NCI-H187 (cell line): ENCODE data around the gene PAQR8.
"Not testable (repeated sequence)": the region's sequence is repeated elsewhere in the genome, so short reads cannot be mapped to it uniquely, and the experiment has no call there.

Experiments
- DNase-seq, 2 experiments: peaks; one replicate each; lab custom pipeline; 2025; lab: John Stamatoyannopoulos, UW

Gene PAQR8

GRCh38 chr6:52377538-52378221, 15.7 kb downstream of the PAQR8 start:
- no peak for DNase-seq

GRCh38 chr6:52381249-52381648, 19.3 kb downstream of the PAQR8 start:
- no peak for DNase-seq

DNA sequence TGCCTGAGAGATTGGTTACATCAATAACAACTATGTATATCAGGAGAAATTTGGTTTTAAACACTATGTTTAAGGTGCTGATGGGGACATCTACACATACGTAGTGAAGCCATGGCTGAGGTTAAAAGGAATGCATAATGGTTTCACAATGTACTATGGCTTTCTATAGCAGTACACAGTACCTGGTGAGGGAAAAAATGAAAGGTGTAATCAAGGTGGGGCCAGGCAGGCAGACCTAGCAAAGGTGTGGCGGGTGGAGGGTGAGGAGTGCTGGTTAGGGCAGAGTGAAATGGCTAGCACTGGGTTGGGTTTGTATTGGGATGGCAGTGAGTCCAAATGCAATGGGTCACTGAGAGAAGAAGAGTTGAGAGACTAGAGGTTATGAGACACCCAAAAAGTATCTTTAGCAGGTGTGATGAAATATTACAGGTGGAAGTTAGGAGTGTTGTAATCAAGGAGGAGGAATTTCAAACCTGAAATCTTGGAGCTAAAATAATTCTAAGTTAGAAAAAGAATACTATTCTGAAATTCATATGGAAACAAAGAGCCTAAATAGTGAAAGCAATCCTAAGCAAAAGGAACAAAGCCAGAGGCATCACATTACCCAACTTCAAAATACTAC, 22.3 kb downstream of the PAQR8 start:
- DNase-seq = no peak

GRCh38 chr6:52385074-52385473, 23.1 kb downstream of the PAQR8 start:
- no peak for DNase-seq

- DNase-seq = not testable (repeated sequence)
Observed at GRCh38 chr6:52388119-52388518, 26.2 kb downstream of the PAQR8 start.

DNA sequence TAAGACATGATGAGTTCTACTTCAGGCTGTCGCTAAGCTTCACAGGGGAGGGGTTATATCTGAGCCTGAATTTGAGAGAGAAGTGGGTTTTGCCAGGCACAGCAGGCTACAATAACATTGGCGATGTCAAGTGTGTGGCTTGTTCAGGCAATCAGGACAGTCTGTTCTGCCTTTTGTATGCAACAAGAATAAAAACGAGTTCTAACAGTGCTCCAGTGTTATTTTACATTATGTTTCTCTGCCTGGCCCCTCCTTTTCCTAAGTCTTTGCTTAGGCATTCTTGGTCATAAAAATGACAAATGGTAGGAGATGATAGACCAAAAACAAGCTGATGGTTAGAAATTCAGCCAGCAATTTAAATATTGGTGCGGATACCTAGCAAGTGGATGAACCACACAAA, 26.8 kb downstream of the PAQR8 start:
- no peak for DNase-seq

DNA sequence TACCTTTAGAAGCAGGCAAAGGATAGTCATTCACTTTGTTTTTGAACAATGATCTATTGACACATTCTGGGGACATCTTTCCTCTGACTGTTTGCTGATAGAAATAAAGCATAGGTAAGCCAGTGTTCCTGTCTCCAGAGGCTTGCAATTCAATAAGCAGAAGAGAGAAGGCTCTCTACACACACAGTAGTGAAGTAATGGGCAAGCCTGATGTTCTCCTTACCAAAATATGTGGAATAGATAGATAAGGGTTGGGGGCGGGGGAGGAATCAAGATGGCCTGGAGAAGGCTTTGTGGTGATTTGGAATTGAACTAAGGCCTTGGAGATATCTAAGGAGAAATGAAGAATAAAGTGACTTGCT, 27.3 kb downstream of the PAQR8 start:
- no peak for DNase-seq

DNA sequence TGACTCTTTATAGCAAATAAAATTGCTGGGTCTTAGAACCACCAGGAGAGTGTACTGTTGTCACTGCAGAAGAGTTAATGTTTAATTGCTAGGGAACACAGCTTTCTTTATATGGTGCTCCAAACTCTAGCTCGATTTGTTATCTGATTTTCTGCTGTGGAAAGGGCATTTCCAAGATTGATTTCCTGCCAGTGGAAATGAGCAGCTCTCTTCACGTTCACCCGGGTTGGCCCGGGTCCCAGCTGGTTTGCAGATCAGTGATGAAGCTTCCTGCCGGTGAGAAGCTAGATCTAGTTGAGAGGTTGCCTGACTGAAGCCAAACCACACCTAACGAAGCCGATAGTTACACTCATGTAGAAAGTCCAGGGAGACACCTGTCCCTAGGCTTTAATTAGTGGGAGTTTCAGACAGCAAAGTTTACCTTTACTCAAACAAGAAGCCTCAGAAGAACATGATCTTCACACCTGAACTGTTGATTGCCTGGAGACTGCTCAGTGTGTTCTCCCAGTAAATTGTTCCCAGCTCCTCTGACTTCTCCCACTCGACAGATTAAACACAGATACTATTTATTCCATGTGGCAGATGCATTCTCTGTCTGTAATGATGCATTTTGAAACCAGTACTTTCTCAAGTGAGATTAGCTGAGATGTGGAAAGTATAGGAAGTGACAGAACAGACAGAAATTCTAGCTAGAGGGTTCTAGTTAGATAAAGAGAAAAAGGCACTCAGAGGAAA, 27.8 kb downstream of the PAQR8 start:
- DNase-seq = no peak

DNA sequence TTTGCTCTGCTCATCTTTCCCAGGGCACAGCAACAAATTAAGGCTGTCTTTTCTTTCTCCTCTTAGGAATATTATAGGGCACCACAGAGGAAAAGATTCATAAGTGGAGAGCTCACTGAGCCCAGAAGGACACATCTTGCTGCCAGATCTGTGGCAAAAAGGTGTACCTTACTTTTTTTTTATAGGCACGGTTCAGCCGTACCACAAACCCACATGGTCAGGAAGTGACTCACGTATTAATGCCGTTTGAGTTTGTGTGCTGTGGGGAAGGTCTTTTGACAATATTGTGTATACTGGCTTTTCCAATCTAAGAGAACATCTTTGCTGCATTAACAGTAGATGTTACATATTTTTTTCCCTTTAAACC, 28.4 kb downstream of the PAQR8 start:
- DNase-seq = no peak

DNA sequence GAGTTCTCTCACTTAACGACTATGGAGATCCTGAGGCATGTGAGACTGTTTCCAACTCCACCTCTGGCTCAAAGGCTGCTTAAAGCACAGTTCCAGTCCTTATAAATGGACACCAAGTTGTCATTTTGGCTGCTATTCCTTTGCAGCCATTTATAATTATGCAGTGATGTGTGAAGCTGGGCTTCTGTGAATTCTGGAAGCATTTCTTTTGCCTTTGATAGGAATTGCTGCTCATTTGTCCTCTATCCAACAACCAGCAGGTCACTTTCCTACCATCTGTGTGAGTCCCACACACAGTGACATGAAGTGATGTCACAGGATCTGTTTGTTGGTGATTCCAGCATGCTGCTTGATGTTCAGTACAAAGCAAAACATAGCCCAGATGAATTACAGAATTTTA, 29.6 kb downstream of the PAQR8 start:
- DNase-seq = no peak

DNA sequence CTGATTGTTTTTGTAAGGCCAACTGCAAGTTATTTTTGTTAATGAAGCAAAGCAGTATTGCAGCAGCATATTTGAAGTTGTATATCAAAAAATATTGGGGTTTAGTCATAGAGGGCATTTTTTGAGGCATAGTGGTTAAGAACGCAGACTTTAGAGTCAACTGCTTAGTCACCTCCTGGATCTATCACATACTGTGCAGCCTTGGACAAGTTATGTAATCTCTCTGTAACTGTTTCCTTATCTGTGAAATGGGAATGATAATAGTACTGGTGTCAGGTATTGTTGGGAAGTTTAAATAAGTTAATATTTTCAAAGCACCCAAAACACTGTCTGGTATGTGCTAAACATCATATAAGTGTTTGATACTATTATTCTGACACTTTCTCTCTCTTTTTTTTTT, 31.0 kb downstream of the PAQR8 start:
- DNase-seq = no peak

GRCh38 chr6:52393780-52394179, 31.8 kb downstream of the PAQR8 start:
- DNase-seq = no peak

GRCh38 chr6:52394251-52394666, 32.3 kb downstream of the PAQR8 start:
- DNase-seq = no peak

- no peak for DNase-seq
Observed at GRCh38 chr6:52395969-52396368, 34.0 kb downstream of the PAQR8 start.

- DNase-seq = no peak
Observed at GRCh38 chr6:52399511-52400312, 37.8 kb downstream of the PAQR8 start.

DNA sequence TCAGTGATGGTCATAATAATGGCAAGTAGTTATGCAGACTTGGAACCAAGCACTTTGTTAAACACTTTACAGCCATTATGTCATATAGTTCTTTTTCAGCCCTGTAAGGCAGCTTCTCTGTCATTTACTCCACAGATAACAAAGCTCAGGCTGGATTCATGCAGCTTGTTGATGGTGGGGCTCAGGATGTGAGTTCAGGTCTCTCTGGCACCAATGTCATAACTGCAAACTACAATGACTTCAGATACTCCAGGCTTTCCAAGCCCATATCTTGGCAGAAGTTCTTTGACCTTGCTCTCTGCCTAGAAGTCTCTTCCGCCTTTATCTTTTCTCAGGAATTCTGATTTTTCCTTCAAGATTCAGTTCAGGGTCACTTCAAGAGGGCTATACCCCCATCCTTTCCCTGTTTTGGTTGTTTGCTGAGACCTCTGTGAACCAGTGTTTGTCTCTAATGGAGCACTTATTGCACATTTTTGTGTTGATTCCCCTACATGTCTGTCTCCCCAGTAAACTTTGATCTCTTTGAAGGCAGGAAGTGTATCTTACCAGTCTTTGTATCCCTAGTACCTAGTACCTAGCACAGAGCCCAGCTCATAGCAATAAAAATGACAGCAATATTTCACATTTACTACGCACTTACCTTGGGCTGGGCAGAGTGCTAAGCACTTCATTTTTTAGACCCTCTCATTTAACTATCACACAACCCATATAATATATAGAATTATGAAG, 38.5 kb downstream of the PAQR8 start:
- DNase-seq = no peak

GRCh38 chr6:52403086-52403485, 41.1 kb downstream of the PAQR8 start:
- no peak for DNase-seq

DNA sequence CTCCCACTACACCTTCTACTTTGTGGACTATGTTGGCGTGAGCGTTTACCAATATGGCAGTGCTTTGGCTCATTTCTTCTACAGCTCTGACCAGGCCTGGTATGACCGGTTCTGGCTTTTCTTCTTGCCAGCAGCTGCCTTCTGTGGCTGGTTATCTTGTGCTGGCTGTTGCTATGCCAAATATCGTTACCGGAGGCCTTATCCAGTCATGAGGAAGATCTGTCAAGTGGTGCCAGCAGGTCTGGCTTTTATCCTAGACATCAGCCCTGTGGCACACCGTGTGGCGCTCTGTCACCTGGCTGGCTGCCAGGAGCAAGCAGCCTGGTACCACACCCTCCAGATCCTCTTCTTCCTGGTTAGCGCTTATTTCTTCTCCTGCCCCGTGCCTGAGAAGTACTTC, 41.7 kb downstream of the PAQR8 start:
- no peak for DNase-seq

- DNase-seq = no peak
Observed at GRCh38 chr6:52405243-52405642, 43.3 kb downstream of the PAQR8 start.

- DNase-seq = peak in 1 of 2 experiments; percentile 5
Observed at GRCh38 chr6:52407467-52407866, 45.5 kb downstream of the PAQR8 start.

GRCh38 chr6:52409499-52409898, 47.5 kb downstream of the PAQR8 start:
- DNase-seq = no peak

GRCh38 chr6:52410979-52411378, 49.0 kb downstream of the PAQR8 start:
- DNase-seq = no peak
